Liver (tissue), 3 donors: ENCODE data around the gene TBX6.

Experiments
- FOXA1 ChIP-seq: IDR thresholded peaks from 2 replicates; pipeline ENCODE4 v1.6.1; 2016; ENCODE audit warnings: antibody characterized with exemption
- GABPA ChIP-seq, 2 donors: IDR thresholded peaks in 1 of 2; conservative IDR thresholded peaks in 1 of 2; 2 replicates each; pipeline ENCODE4 v1.6.1; 2016; ENCODE audit warnings: antibody characterized with exemption in 2 of 2, mild to moderate bottlenecking in 1 of 2, moderate library complexity in 1 of 2
- JUND ChIP-seq, 2 donors: IDR thresholded peaks; 2 replicates each; pipeline ENCODE4 v1.6.1; 2016; ENCODE audit warnings: antibody characterized with exemption in 2 of 2
- RAD21 ChIP-seq, 2 donors: IDR thresholded peaks; 2 replicates each; pipeline ENCODE4 v1.6.1; 2016; ENCODE audit warnings: antibody characterized with exemption in 2 of 2, mild to moderate bottlenecking in 2 of 2
- RXRA ChIP-seq, 2 donors: IDR thresholded peaks; 2 replicates each; pipeline ENCODE4 v1.6.1; 2017 to 2018; ENCODE audit warnings: antibody characterized with exemption in 2 of 2, mild to moderate bottlenecking in 1 of 2
- SP1 ChIP-seq: IDR thresholded peaks from 2 replicates; pipeline ENCODE4 v1.6.1; 2018; ENCODE audit warnings: antibody characterized with exemption, mild to moderate bottlenecking
- TAF1 ChIP-seq: conservative IDR thresholded peaks from 2 replicates; pipeline ENCODE4 v1.6.1; 2016; ENCODE audit warnings: antibody characterized with exemption, mild to moderate bottlenecking
- YY1 ChIP-seq: IDR thresholded peaks from 2 replicates; pipeline ENCODE4 v1.6.1; 2016; ENCODE audit warnings: antibody characterized with exemption, mild to moderate bottlenecking
- TF ChIP-seq, protein P1 (sequence below): fragments of 150-350 bp; IDR thresholded peaks from 2 replicates; pipeline ENCODE4 v1.5.1; 2017; ENCODE audit warnings: improper control_type of control experiment, low read depth, low read length; ENCODE audit not compliant: missing input control
- TF ChIP-seq, protein P2 (sequence below): IDR thresholded peaks from 2 replicates; pipeline ENCODE4 v1.6.1; 2016; ENCODE audit warnings: antibody characterized with exemption
- TF ChIP-seq, protein P3 (sequence below): IDR thresholded peaks from 2 replicates; pipeline ENCODE4 v1.6.1; 2016; ENCODE audit warnings: antibody characterized with exemption
- TF ChIP-seq, protein P4 (sequence below): IDR thresholded peaks from 2 replicates; pipeline ENCODE4 v1.6.1; 2016; ENCODE audit warnings: antibody characterized with exemption
- TF ChIP-seq, protein P5 (sequence below): IDR thresholded peaks from 2 replicates; pipeline ENCODE4 v1.6.1; 2016; ENCODE audit warnings: antibody characterized with exemption, mild to moderate bottlenecking
- donor health status: healthy.
- donor health status: healthy.

DNA sequence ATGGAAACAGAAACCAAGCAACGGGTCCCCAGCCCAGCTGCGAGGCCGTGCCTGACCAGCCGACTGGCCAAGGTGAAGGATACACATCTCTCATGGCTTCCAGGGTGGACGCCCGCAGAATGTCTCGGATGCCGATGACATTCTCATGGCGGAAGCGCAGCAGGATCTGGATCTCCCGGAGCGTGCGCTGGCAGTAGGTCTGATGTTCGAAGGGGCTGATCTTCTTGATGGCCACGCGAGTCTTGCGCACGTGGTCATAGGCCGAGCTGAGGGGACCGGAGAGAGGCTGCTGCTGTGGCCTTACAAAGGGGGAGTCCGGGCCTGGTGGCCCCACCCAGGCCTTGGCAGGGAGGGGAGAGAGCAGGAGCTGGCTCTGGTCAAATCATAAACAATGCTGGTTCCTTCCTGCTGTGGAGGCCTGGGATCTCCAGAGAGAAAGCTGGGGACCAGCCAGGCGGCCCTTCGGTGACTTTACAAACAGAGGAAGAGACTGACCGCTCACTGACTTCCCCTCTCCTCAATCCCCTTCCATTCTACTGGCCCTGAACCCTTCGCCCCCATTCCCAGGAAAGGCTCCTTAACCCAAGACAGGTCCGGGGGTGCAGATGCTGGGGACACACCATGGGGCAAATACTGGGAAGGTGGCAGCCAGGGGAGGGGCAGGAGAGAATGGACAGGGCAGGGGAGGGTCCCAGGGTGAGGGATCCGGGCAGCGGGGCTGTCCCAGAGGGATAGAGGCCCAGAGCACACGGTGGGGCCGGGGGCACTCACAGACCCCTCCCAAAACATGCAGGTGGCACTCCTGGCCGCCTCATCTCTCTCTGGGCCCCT, 30.2 kb upstream of the TBX6 start:
- TF ChIP-seq, protein P1, sequence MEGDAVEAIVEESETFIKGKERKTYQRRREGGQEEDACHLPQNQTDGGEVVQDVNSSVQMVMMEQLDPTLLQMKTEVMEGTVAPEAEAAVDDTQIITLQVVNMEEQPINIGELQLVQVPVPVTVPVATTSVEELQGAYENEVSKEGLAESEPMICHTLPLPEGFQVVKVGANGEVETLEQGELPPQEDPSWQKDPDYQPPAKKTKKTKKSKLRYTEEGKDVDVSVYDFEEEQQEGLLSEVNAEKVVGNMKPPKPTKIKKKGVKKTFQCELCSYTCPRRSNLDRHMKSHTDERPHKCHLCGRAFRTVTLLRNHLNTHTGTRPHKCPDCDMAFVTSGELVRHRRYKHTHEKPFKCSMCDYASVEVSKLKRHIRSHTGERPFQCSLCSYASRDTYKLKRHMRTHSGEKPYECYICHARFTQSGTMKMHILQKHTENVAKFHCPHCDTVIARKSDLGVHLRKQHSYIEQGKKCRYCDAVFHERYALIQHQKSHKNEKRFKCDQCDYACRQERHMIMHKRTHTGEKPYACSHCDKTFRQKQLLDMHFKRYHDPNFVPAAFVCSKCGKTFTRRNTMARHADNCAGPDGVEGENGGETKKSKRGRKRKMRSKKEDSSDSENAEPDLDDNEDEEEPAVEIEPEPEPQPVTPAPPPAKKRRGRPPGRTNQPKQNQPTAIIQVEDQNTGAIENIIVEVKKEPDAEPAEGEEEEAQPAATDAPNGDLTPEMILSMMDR: no peak
- TF ChIP-seq RAD21 (IDR thresholded peaks at IDR 0.05): no peak
- TF ChIP-seq, protein P2, sequence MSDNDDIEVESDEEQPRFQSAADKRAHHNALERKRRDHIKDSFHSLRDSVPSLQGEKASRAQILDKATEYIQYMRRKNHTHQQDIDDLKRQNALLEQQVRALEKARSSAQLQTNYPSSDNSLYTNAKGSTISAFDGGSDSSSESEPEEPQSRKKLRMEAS: no peak
- TF ChIP-seq, protein P3, sequence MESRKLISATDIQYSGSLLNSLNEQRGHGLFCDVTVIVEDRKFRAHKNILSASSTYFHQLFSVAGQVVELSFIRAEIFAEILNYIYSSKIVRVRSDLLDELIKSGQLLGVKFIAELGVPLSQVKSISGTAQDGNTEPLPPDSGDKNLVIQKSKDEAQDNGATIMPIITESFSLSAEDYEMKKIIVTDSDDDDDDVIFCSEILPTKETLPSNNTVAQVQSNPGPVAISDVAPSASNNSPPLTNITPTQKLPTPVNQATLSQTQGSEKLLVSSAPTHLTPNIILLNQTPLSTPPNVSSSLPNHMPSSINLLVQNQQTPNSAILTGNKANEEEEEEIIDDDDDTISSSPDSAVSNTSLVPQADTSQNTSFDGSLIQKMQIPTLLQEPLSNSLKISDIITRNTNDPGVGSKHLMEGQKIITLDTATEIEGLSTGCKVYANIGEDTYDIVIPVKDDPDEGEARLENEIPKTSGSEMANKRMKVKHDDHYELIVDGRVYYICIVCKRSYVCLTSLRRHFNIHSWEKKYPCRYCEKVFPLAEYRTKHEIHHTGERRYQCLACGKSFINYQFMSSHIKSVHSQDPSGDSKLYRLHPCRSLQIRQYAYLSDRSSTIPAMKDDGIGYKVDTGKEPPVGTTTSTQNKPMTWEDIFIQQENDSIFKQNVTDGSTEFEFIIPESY: no peak
- TF ChIP-seq RXRA (IDR thresholded peaks at IDR 0.05): no peak
- peak; percentile 6 for TF ChIP-seq SP1
- no peak for TF ChIP-seq TAF1
- no peak for TF ChIP-seq FOXA1
- TF ChIP-seq JUND (IDR thresholded peaks at IDR 0.05): no peak
- TF ChIP-seq, protein P4, sequence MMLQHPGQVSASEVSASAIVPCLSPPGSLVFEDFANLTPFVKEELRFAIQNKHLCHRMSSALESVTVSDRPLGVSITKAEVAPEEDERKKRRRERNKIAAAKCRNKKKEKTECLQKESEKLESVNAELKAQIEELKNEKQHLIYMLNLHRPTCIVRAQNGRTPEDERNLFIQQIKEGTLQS: no peak
- TF ChIP-seq YY1: no peak
- TF ChIP-seq GABPA (IDR thresholded peaks at IDR 0.05 in 1 of 2, conservative IDR thresholded peaks at IDR 0.05 in 1 of 2): no peak
- TF ChIP-seq, protein P5, sequence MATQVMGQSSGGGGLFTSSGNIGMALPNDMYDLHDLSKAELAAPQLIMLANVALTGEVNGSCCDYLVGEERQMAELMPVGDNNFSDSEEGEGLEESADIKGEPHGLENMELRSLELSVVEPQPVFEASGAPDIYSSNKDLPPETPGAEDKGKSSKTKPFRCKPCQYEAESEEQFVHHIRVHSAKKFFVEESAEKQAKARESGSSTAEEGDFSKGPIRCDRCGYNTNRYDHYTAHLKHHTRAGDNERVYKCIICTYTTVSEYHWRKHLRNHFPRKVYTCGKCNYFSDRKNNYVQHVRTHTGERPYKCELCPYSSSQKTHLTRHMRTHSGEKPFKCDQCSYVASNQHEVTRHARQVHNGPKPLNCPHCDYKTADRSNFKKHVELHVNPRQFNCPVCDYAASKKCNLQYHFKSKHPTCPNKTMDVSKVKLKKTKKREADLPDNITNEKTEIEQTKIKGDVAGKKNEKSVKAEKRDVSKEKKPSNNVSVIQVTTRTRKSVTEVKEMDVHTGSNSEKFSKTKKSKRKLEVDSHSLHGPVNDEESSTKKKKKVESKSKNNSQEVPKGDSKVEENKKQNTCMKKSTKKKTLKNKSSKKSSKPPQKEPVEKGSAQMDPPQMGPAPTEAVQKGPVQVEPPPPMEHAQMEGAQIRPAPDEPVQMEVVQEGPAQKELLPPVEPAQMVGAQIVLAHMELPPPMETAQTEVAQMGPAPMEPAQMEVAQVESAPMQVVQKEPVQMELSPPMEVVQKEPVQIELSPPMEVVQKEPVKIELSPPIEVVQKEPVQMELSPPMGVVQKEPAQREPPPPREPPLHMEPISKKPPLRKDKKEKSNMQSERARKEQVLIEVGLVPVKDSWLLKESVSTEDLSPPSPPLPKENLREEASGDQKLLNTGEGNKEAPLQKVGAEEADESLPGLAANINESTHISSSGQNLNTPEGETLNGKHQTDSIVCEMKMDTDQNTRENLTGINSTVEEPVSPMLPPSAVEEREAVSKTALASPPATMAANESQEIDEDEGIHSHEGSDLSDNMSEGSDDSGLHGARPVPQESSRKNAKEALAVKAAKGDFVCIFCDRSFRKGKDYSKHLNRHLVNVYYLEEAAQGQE: no peak
